HCT116 (cell line): Measurements from ENCODE around the gene STAT6. TPM values are rescaled to one million over a fixed set of nuclear protein-coding genes. Genes with fewer than 3 reads are reported as not detected.

ENCODE experiments used
- ATAC-seq: fragments of 200-7000 bp; cut with Tn5 transposase; 2 replicates; pipeline ENCODE4 v1.9.1; 2020; ENCODE audit warnings: mild to moderate bottlenecking, moderate library complexity
- BruUV-seq: library from RNA; stranded (reverse); fragments of 400-500 nt; replicated peaks from 2 replicates; lab custom pipeline; 2021; lab: Mats Ljungman, UMichigan
- CTCF ChIA-PET: fragments of 300-600 bp; sonication (Branson Sonifier 250); formaldehyde crosslinking; loops from one replicate; lab custom pipeline; 2021; ENCODE audit warnings: antibody characterized with exemption; lab: Charles Lee
- POLR2A ChIA-PET: fragments of 300-600, 350-600 bp; sonication (Branson Sonifier 250); formaldehyde crosslinking; loops from one replicate; lab custom pipeline; 2021; ENCODE audit warnings: antibody characterized with exemption; lab: Charles Lee
- RAD21 ChIA-PET, 2 experiments: fragments of 300-600 bp; sonication (Branson Sonifier 250); formaldehyde crosslinking; loops; one replicate each; lab custom pipeline; 2023; ENCODE audit warnings: low total read pairs in 2 of 2; ENCODE audit not compliant: uncharacterized antibody in 2 of 2, unreplicated experiment in 2 of 2, low non-redundant PET in 1 of 2; lab: Charles Lee
- DNase-seq: peaks from one replicate; pipeline ENCODE4 v3.0.0-alpha.2; 2010; ENCODE audit warnings: low read depth, low spot score
- H2AFZ ChIP-seq: fragments of 200-600 bp; shearing (Covaris generic), sonication (generic); 2 replicates; pipeline ENCODE4 v1.6.1; 2017; ENCODE audit warnings: low read depth, mixed run types, mixed read lengths, antibody characterized with exemption, low read length; ENCODE audit not compliant: poor library complexity, severe bottlenecking
- H3K27ac ChIP-seq: 2 replicates; pipeline ENCODE4 v1.5.1; 2012; ENCODE audit warnings: low read depth, low read length
- H3K27me3 ChIP-seq: fragments of 200-600 bp; sonication (generic); 2 replicates; pipeline ENCODE4 v1.6.1; 2016; ENCODE audit warnings: mixed run types, low read length, mixed read lengths; ENCODE audit not compliant: insufficient read depth
- H3K36me3 ChIP-seq, 2 experiments: fragments of 200-500 bp in 1 of 2; fragments of 200-600 bp in 1 of 2; sonication (Bioruptor generic) in 1 of 2; sonication (generic) in 1 of 2; 2 replicates each; pipeline versions ENCODE4 v1.5.1 to v1.6.1; 2014 to 2016; ENCODE audit warnings: low read length in 2 of 2, inconsistent platforms in 1 of 2, mixed read lengths in 1 of 2, mixed run types in 1 of 2; ENCODE audit not compliant: insufficient read depth in 2 of 2, control insufficient read depth in 1 of 2
- H3K4me1 ChIP-seq, 2 experiments: fragments of 200-600 bp in 1 of 2; sonication (generic) in 1 of 2; 2 replicates each; pipeline versions ENCODE4 v1.5.1 to v1.6.1; 2012 to 2017; ENCODE audit warnings: low read length in 2 of 2, inconsistent platforms in 1 of 2, mild to moderate bottlenecking in 1 of 2, mixed read lengths in 1 of 2, mixed run types in 1 of 2, moderate library complexity in 1 of 2; ENCODE audit not compliant: insufficient read depth in 2 of 2, control insufficient read depth in 1 of 2
- H3K4me2 ChIP-seq: fragments of 200-600 bp; sonication (generic); 2 replicates; pipeline ENCODE4 v1.6.1; 2017; ENCODE audit warnings: mixed run types, low read length, mixed read lengths
- H3K4me3 ChIP-seq, 2 experiments: fragments of 200-600 bp in 1 of 2; sonication (generic) in 1 of 2; replicated peaks in 1 of 2; 2 replicates each; pipeline ENCODE4 v1.5.1; 2011 to 2016; ENCODE audit warnings: low read length in 2 of 2, control low read depth in 1 of 2, low read depth in 1 of 2, mild to moderate bottlenecking in 1 of 2, mixed read lengths in 1 of 2, mixed run types in 1 of 2
- H3K79me2 ChIP-seq: fragments of 200-600 bp; sonication (generic); 2 replicates; pipeline ENCODE4 v1.6.1; 2017; ENCODE audit warnings: mild to moderate bottlenecking, mixed run types, low read length, moderate library complexity, mixed read lengths; ENCODE audit not compliant: insufficient read depth
- H3K9ac ChIP-seq: fragments of 200-600 bp; sonication (generic); 2 replicates; pipeline ENCODE4 v1.6.1; 2016; ENCODE audit warnings: low read length, mixed read lengths
- H3K9me2 ChIP-seq: fragments of 200-600 bp; sonication (generic), shearing (Covaris generic); 2 replicates; pipeline ENCODE4 v1.6.1; 2017; ENCODE audit warnings: mixed run types, mild to moderate bottlenecking, moderate library complexity; ENCODE audit not compliant: insufficient read depth
- H3K9me3 ChIP-seq, 2 experiments: fragments of 200-500 bp in 1 of 2; fragments of 200-600 bp in 1 of 2; sonication (Bioruptor generic) in 1 of 2; sonication (generic) in 1 of 2; 2 replicates each; pipeline ENCODE4 v1.6.1; 2014 to 2017; ENCODE audit warnings: low read length in 2 of 2, mixed read lengths in 2 of 2, inconsistent platforms in 1 of 2, low read depth in 1 of 2, mild to moderate bottlenecking in 1 of 2, mixed run types in 1 of 2, moderate library complexity in 1 of 2; ENCODE audit not compliant: control insufficient read depth in 1 of 2, insufficient read depth in 1 of 2
- H4K20me1 ChIP-seq: fragments of 200-600 bp; sonication (generic), shearing (Covaris generic); 2 replicates; pipeline ENCODE4 v1.6.1; 2017; ENCODE audit warnings: mixed run types, mild to moderate bottlenecking, moderate library complexity; ENCODE audit not compliant: insufficient read depth
- CBX3 ChIP-seq: IDR thresholded peaks from 2 replicates; pipeline ENCODE4 v1.6.1; 2012; ENCODE audit warnings: low read depth
- EGR1 ChIP-seq: IDR thresholded peaks from 2 replicates; pipeline ENCODE4 v1.6.1; 2012; ENCODE audit warnings: low read depth
- ELF1 ChIP-seq: IDR thresholded peaks from 2 replicates; pipeline ENCODE4 v1.6.1; 2012; ENCODE audit warnings: low read depth, borderline replicate concordance
- EZH2phosphoT487 ChIP-seq: fragments of 200-600 bp; IDR thresholded peaks from 2 replicates; pipeline ENCODE4 v1.6.1; 2018; ENCODE audit warnings: antibody characterized with exemption, borderline replicate concordance
- FOSL1 ChIP-seq: IDR thresholded peaks from 2 replicates; pipeline ENCODE4 v1.6.1; 2012; ENCODE audit warnings: low read depth
- POLR2AphosphoS5 ChIP-seq: IDR thresholded peaks from 2 replicates; pipeline ENCODE4 v1.6.1; 2011; ENCODE audit warnings: mild to moderate bottlenecking, low read depth, low read length, moderate library complexity
- RAD21 ChIP-seq: IDR thresholded peaks from 2 replicates; pipeline ENCODE4 v1.6.1; 2012; ENCODE audit warnings: low read depth, mild to moderate bottlenecking
- REST ChIP-seq: IDR thresholded peaks from 2 replicates; pipeline ENCODE4 v1.6.1; 2012; ENCODE audit warnings: low read depth
- SIN3A ChIP-seq: IDR thresholded peaks from 2 replicates; pipeline ENCODE4 v1.6.1; 2012; ENCODE audit warnings: low read depth
- SP1 ChIP-seq: IDR thresholded peaks from 2 replicates; pipeline ENCODE4 v1.6.1; 2012; ENCODE audit warnings: low read depth
- TCF7L2 ChIP-seq: IDR thresholded peaks from 2 replicates; pipeline ENCODE4 v1.7.0; 2011; ENCODE audit warnings: borderline replicate concordance, inconsistent platforms; ENCODE audit not compliant: insufficient read depth, insufficient read length; ENCODE audit errors: extremely low read depth
- YY1 ChIP-seq: IDR thresholded peaks from 2 replicates; pipeline ENCODE4 v1.6.1; 2011; ENCODE audit warnings: low read length, low read depth, moderate library complexity, mild to moderate bottlenecking; ENCODE audit not compliant: insufficient replicate concordance; ENCODE audit errors: extremely low read depth
- ZFX ChIP-seq: fragments of 450-650 bp; IDR thresholded peaks from 2 replicates; pipeline ENCODE4 v1.6.1; 2017
- ZNF274 ChIP-seq: fragments of 200-500 bp; sonication (Bioruptor generic); IDR thresholded peaks from 2 replicates; pipeline ENCODE4 v1.6.1; 2014; ENCODE audit warnings: mild to moderate bottlenecking, low read depth, low read length, inconsistent platforms
- intact Hi-C: fragments of 100-400 bp; cut with micrococcal nuclease; formaldehyde crosslinking; loops from 2 replicates; pipeline ENCODE4 v1.10.0; 2022
- total RNA-seq: library from RNA; stranded (reverse); gene quantifications from one replicate; pipeline ENCODE4 v1.2.1, GENCODE V29; 2021; ENCODE audit not compliant: unreplicated experiment
- TF ChIP-seq, protein P1 (sequence below): IDR thresholded peaks from 2 replicates; pipeline ENCODE4 v1.6.1; 2012
- TF ChIP-seq, protein P2 (sequence below): IDR thresholded peaks from 2 replicates; pipeline ENCODE4 v1.6.1; 2011; ENCODE audit warnings: mild to moderate bottlenecking, low read length, moderate library complexity; ENCODE audit not compliant: insufficient replicate concordance; ENCODE audit errors: extremely low read depth

The STAT6 gene
- total RNA-seq, 1 experiment from 2014 or later: 78.5 TPM

DNA sequence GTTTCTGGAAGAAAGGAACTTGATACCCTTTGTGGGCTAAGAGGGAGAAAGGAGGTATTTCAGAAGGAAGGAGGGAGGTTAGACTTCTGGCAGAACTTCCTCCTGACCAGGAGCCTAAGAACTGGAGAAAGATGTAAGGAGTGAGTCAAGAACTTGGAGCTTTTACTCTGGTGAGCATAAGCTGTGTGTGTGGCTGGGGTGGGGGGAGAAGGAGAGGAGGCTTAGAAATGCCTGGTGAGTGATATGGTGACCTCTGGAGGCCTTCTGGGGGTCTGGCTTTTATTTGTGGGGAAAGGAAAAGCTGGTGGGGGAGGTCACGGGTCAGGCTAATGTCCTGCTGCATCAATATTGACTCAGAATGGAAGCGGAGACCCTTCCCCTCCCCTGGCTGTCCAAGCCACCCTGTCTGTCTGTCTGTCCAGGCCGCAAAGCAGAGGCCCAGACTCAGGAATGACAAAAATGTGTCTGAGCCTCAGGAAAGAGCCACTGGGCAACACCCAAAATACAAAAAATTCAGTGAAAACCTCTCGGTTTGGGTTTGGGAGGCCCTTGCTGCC, 21.9 kb upstream of the STAT6 start:
- H3K36me3 ChIP-seq: no peaks in the 10 kb centered on the region
- intact Hi-C loops: no loop called here
- H4K20me1 ChIP-seq: no peaks in the 10 kb centered on the region
- no peaks in the 10 kb centered on the region for H3K9me2 ChIP-seq
- H3K9ac ChIP-seq: no peak overlapping the region
- H3K79me2 ChIP-seq: no peaks in the 10 kb centered on the region
- TF ChIP-seq POLR2AphosphoS5 (no peak), EZH2phosphoT487 (no peak), FOSL1 (no peak), RAD21 (no peak), REST (no peak), SIN3A (no peak), TCF7L2 (no peak), ZFX (no peak), CBX3 (no peak), ELF1 (no peak), EGR1 (no peak), SP1 (no peak), ZNF274 (no peak), YY1 (no peak)
- TF ChIP-seq, protein P1, sequence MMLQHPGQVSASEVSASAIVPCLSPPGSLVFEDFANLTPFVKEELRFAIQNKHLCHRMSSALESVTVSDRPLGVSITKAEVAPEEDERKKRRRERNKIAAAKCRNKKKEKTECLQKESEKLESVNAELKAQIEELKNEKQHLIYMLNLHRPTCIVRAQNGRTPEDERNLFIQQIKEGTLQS: no peak
- TF ChIP-seq, protein P2, sequence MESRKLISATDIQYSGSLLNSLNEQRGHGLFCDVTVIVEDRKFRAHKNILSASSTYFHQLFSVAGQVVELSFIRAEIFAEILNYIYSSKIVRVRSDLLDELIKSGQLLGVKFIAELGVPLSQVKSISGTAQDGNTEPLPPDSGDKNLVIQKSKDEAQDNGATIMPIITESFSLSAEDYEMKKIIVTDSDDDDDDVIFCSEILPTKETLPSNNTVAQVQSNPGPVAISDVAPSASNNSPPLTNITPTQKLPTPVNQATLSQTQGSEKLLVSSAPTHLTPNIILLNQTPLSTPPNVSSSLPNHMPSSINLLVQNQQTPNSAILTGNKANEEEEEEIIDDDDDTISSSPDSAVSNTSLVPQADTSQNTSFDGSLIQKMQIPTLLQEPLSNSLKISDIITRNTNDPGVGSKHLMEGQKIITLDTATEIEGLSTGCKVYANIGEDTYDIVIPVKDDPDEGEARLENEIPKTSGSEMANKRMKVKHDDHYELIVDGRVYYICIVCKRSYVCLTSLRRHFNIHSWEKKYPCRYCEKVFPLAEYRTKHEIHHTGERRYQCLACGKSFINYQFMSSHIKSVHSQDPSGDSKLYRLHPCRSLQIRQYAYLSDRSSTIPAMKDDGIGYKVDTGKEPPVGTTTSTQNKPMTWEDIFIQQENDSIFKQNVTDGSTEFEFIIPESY: no peak
- ChIA-PET RAD21 (no interaction called here), POLR2A (no interaction called here), CTCF (no interaction called here)
- no peak overlapping the region for H2AFZ ChIP-seq
- no peak overlapping the region for H3K4me3 ChIP-seq
- H3K4me2 ChIP-seq: no peak overlapping the region; the same call in 1 of the 2 replicates
- no peak overlapping the region for H3K27ac ChIP-seq
- no peaks in the 10 kb centered on the region for H3K27me3 ChIP-seq
- H3K4me1 ChIP-seq: peaks cover 0 to 23% of the 10 kb centered on the region in 2 experiments; a peak in 2 of 4 replicates
- ATAC-seq: no peak
- BruUV-seq: no TSS peak
- H3K9me3 ChIP-seq: no peaks in the 10 kb centered on the region
- DNase-seq: no peak
